HepG2 (cell line): ENCODE results near the gene SOX12. TPM values are rescaled to one million over a fixed set of nuclear protein-coding genes. Genes with fewer than 3 reads are reported as not detected.

ENCODE experiments used
- ARID2 ChIP-seq: sonication (generic); formaldehyde crosslinking; IDR thresholded peaks from 2 replicates; pipeline ENCODE4 v1.8.1; 2022; ENCODE audit warnings: mild to moderate bottlenecking, missing genetic modification reagents, borderline replicate concordance
- BHLHE40 ChIP-seq: IDR thresholded peaks from 2 replicates; pipeline ENCODE4 v1.6.1; 2011; ENCODE audit warnings: low read length, improper control_type of control experiment
- CCDC6 ChIP-seq: sonication (generic); formaldehyde crosslinking; IDR thresholded peaks from 2 replicates; pipeline ENCODE4 v1.8.1; 2022; ENCODE audit warnings: mild to moderate bottlenecking, missing genetic modification reagents, moderate library complexity
- EED ChIP-seq: sonication (generic); formaldehyde crosslinking; IDR thresholded peaks from 2 replicates; pipeline ENCODE4 v1.5.0; 2020; ENCODE audit warnings: mild to moderate bottlenecking, missing genetic modification reagents
- ERF ChIP-seq: IDR thresholded peaks from 2 replicates; pipeline ENCODE4 v1.6.1; 2018; ENCODE audit warnings: missing biosample characterization, missing genetic modification reagents
- FIP1L1 ChIP-seq: fragments of 200-400 bp; formaldehyde crosslinking; IDR thresholded peaks from 2 replicates; pipeline ENCODE4 v1.6.1; 2018; ENCODE audit warnings: low read depth, mild to moderate bottlenecking, low read length, moderate library complexity, borderline replicate concordance; ENCODE audit not compliant: insufficient read depth
- IKZF1 ChIP-seq: fragments of 450-650 bp; IDR thresholded peaks from 2 replicates; pipeline ENCODE4 v1.7.1; 2016
- KDM4B ChIP-seq: sonication (generic); formaldehyde crosslinking; IDR thresholded peaks from 2 replicates; pipeline ENCODE4 v1.4.0; 2020; ENCODE audit warnings: missing genetic modification reagents
- PCBP1 ChIP-seq: fragments of 200-400 bp; formaldehyde crosslinking; IDR thresholded peaks from 2 replicates; pipeline ENCODE4 v1.6.1; 2017; ENCODE audit warnings: mild to moderate bottlenecking, low read depth, low read length, borderline replicate concordance
- POLR2AphosphoS2 ChIP-seq: IDR thresholded peaks from 2 replicates; pipeline ENCODE4 v1.6.1; 2011; ENCODE audit warnings: low read depth, low read length, improper control_type of control experiment
- PRMT3 ChIP-seq: sonication (generic); formaldehyde crosslinking; IDR thresholded peaks from 2 replicates; pipeline ENCODE4 v1.8.1; 2022; ENCODE audit warnings: low read depth, mild to moderate bottlenecking, moderate library complexity, missing genetic modification reagents, borderline replicate concordance
- RELA ChIP-seq: sonication (generic); formaldehyde crosslinking; IDR thresholded peaks from 2 replicates; pipeline ENCODE4 v1.4.0; 2020; ENCODE audit warnings: missing genetic modification reagents
- REST ChIP-seq, 2 experiments: IDR thresholded peaks; 2 replicates each; pipeline ENCODE4 v1.6.1; 2011 to 2012; ENCODE audit warnings: low read length in 2 of 2, borderline replicate concordance in 1 of 2, low read depth in 1 of 2, mild to moderate bottlenecking in 1 of 2, moderate library complexity in 1 of 2
- SMARCC2 ChIP-seq: fragments of 450-650 bp; IDR thresholded peaks from 2 replicates; pipeline ENCODE4 v1.6.1; 2017; ENCODE audit warnings: antibody characterized with exemption, mild to moderate bottlenecking
- SOX5 ChIP-seq: IDR thresholded peaks from 2 replicates; pipeline ENCODE4 v1.6.1; 2016; ENCODE audit warnings: borderline replicate concordance
- ZMYM4 ChIP-seq: sonication (generic); formaldehyde crosslinking; IDR thresholded peaks from 2 replicates; pipeline ENCODE4 v1.8.1; 2023; ENCODE audit warnings: mild to moderate bottlenecking, missing genetic modification reagents
- ZNF136 ChIP-seq: sonication (generic); formaldehyde crosslinking; IDR thresholded peaks from 2 replicates; pipeline ENCODE4 v1.8.1; 2022; ENCODE audit warnings: low read depth, mild to moderate bottlenecking, moderate library complexity, missing genetic modification reagents
- ZNF24 ChIP-seq: fragments of 450-650 bp; IDR thresholded peaks from 2 replicates; pipeline ENCODE4 v1.6.1; 2017; ENCODE audit warnings: antibody characterized with exemption, mild to moderate bottlenecking
- ZNF430 ChIP-seq: sonication (generic); formaldehyde crosslinking; IDR thresholded peaks from 2 replicates; pipeline ENCODE4 v1.9.0; 2021; ENCODE audit warnings: mild to moderate bottlenecking, missing genetic modification reagents
- ZNF710 ChIP-seq: sonication (generic); formaldehyde crosslinking; IDR thresholded peaks from 2 replicates; pipeline ENCODE4 v1.5.0; 2020; ENCODE audit warnings: mild to moderate bottlenecking, missing genetic modification reagents, borderline replicate concordance
- ZNF800 ChIP-seq: sonication (generic); formaldehyde crosslinking; IDR thresholded peaks from 2 replicates; pipeline ENCODE4 v1.4.0; 2020; ENCODE audit warnings: missing genetic modification reagents
- polyA plus RNA-seq, 8 experiments: library from polyadenylated mRNA; depleted of rRNA in 3 of 8; stranded (reverse) in 7 of 8; unstranded in 1 of 8; fragments of >200 nt; fragmentation: Illumina TruSeq in 4 of 8; extraction: Trizol in 4 of 8; gene quantifications; 2 replicates each; pipeline versions ENCODE4 v1.2.1 to v1.2.3, GENCODE V29; 2011 to 2016; ENCODE audit warnings: low read depth in 4 of 8, missing spikeins in 1 of 8, mixed read lengths in 1 of 8; ENCODE audit not compliant: insufficient read depth in 1 of 8
- total RNA-seq, 5 experiments: library from RNA; depleted of rRNA; stranded (reverse); fragments of >200 nt; fragmentation: Illumina TruSeq; extraction: Trizol; gene quantifications; 2 replicates each; pipeline ENCODE4 v1.2.3, GENCODE V29; 2016; ENCODE audit warnings: low read depth in 1 of 5

Gene SOX12
- total and polyA plus RNA-seq, 2 of the 13 experiments (the other 11 are each of a cell fraction or from before 2014, with no cell fraction given), result 10.0 to 18.7 TPM

- TF ChIP-seq ZNF430, result no peak; the same call in 1 of the 2 replicates
- 0 out of 2 replicates have a peak, but pooled peaks have one; percentile 59 for TF ChIP-seq CCDC6 (CRISPR knock-in tag)
- no peak for TF ChIP-seq ERF (CRISPR knock-in tag)
- 0 out of 2 replicates have a peak, but pooled peaks have one; percentile 57 for TF ChIP-seq FIP1L1
- peak; percentile 44 for TF ChIP-seq ZNF710
- TF ChIP-seq EED (CRISPR knock-in tag), result no peak
- TF ChIP-seq SMARCC2, result no peak
- TF ChIP-seq ARID2 (CRISPR knock-in tag), result no peak
- TF ChIP-seq PRMT3 (CRISPR knock-in tag), result no peak; the same call in 1 of the 2 replicates
- no peak for TF ChIP-seq REST (IDR thresholded peaks at IDR 0.05; ENCODE audit: borderline replicate concordance in 1 of 2, low read depth in 1 of 2, low read length in 2 of 2)
- no peak for TF ChIP-seq POLR2AphosphoS2
- TF ChIP-seq KDM4B (CRISPR knock-in tag), result 0 out of 2 replicates have a peak, but pooled peaks have one; percentile 48
- TF ChIP-seq ZNF24, result no peak
- no peak for TF ChIP-seq IKZF1
- TF ChIP-seq RELA (CRISPR knock-in tag), result 0 out of 2 replicates have a peak, but pooled peaks have one; percentile 5
- TF ChIP-seq BHLHE40, result 0 out of 2 replicates have a peak, but pooled peaks have one; percentile 1
- TF ChIP-seq ZNF800 (CRISPR knock-in tag), result no peak; the same call in 1 of the 2 replicates
- no peak for TF ChIP-seq ZMYM4
- TF ChIP-seq ZNF136, result peak; percentile 16; the same call in 1 of the 2 replicates
- no peak for TF ChIP-seq SOX5 (CRISPR knock-in tag)
- no peak for TF ChIP-seq PCBP1
These were observed 715 bp downstream of the SOX12 start (continued) for GRCh38 chr20:325889-326644.
